HG02610 (cell line): ENCODE data around the gene MARCHF9.
A peak's percentile ranks its signal among the peaks of the same experiment; 100 is the strongest.

Experiments
- ATAC-seq: cut with Tn5 transposase; IDR thresholded peaks from one replicate; pipeline ENCODE4 v1.9.1; 2021; ENCODE audit warnings: mild to moderate bottlenecking, moderate library complexity; ENCODE audit not compliant: unreplicated experiment

MARCHF9 gene

GRCh38 chr12:57736741-57737466 is 18.0 kb upstream of the MARCHF9 start:
- no peak for ATAC-seq

GRCh38 chr12:57737467-57738460 is 17.1 kb upstream of the MARCHF9 start:
- ATAC-seq, result no peak

- no peak for ATAC-seq
These were observed 16.2 kb upstream of the MARCHF9 start, which contains the start of gene AGAP2 for GRCh38 chr12:57738661-57739237. Gene AGAP2 (minus strand): TSS chr12:57738742. CDS start chr12:57738246, 496 bp downstream.

- no peak for ATAC-seq
These were observed 15.5 kb upstream of the MARCHF9 start for GRCh38 chr12:57739387-57739786.

- no peak for ATAC-seq
These were observed 14.9 kb upstream of the MARCHF9 start for GRCh38 chr12:57739914-57740538.

GRCh38 chr12:57740656-57741412 is 14.1 kb upstream of the MARCHF9 start:
- ATAC-seq, result peak; percentile 58

GRCh38 chr12:57741413-57741789 is 13.5 kb upstream of the MARCHF9 start:
- no peak for ATAC-seq

GRCh38 chr12:57741844-57742738 is 12.8 kb upstream of the MARCHF9 start:
- peak; percentile 51 for ATAC-seq

- no peak for ATAC-seq
These were observed 11.1 kb upstream of the MARCHF9 start for GRCh38 chr12:57743769-57744168.

GRCh38 chr12:57744194-57744776 is 10.6 kb upstream of the MARCHF9 start:
- ATAC-seq, result peak; percentile 37

- peak; percentile 79 for ATAC-seq
These were observed 10.0 kb upstream of the MARCHF9 start, which contains the start of gene TSPAN31 for GRCh38 chr12:57744777-57745484. Gene TSPAN31 (plus strand): TSS chr12:57745039. CDS start chr12:57745155, 116 bp downstream.

- no peak for ATAC-seq
These were observed 9.4 kb upstream of the MARCHF9 start for GRCh38 chr12:57745485-57745881.

- no peak for ATAC-seq
These were observed 8.9 kb upstream of the MARCHF9 start for GRCh38 chr12:57746025-57746424.

GRCh38 chr12:57749061-57749460 is 5.8 kb upstream of the MARCHF9 start:
- no peak for ATAC-seq

- no peak for ATAC-seq
These were observed 4.1 kb upstream of the MARCHF9 start for GRCh38 chr12:57750561-57751431.

GRCh38 chr12:57751432-57751787 is 3.5 kb upstream of the MARCHF9 start:
- ATAC-seq, result no peak
